Stimulated activated CD4-positive, alpha-beta T cell treated with anti-CD3 and anti-CD28 coated beads, Interleukin-4, amount 100 ng/mL, for 24 hours (primary cell): ENCODE data around the gene ALKBH7.
"Not testable (repeated sequence)": the region's sequence is repeated elsewhere in the genome, so short reads cannot be mapped to it uniquely, and the experiment has no call there.

Experiments
- DNase-seq: peaks from one replicate; pipeline ENCODE4 v3.0.0-alpha.2; 2020

Gene ALKBH7

GRCh38 chr19:6373096-6373812 lies 660 bp downstream of the ALKBH7 start:
- peak; percentile 99 for DNase-seq

- no peak for DNase-seq
These were observed 1.2 kb downstream of the ALKBH7 start for GRCh38 chr19:6373813-6374108.

- DNase-seq: no peak
These were observed 1.6 kb downstream of the ALKBH7 start for GRCh38 chr19:6374161-6374709.

GRCh38 chr19:6374711-6375410 lies 2.3 kb downstream of the ALKBH7 start:
- no peak for DNase-seq

- no peak for DNase-seq
These were observed 2.9 kb downstream of the ALKBH7 start, which contains the start of gene PSPN for GRCh38 chr19:6375411-6376010. TSS of gene PSPN (minus strand) at chr19:6375933. CDS start at chr19:6375849, 84 bp downstream.

GRCh38 chr19:6376512-6377190 lies 4.1 kb downstream of the ALKBH7 start:
- no peak for DNase-seq

GRCh38 chr19:6378041-6378440 lies 5.4 kb downstream of the ALKBH7 start:
- DNase-seq: no peak

- no peak for DNase-seq
These were observed 5.9 kb downstream of the ALKBH7 start for GRCh38 chr19:6378486-6378885.

- DNase-seq: no peak
These were observed 7.2 kb downstream of the ALKBH7 start for GRCh38 chr19:6379744-6380143.

GRCh38 chr19:6381030-6381750 lies 8.6 kb downstream of the ALKBH7 start:
- no peak for DNase-seq

GRCh38 chr19:6383188-6383587 lies 10.6 kb downstream of the ALKBH7 start:
- no peak for DNase-seq

GRCh38 chr19:6384381-6384780 lies 11.8 kb downstream of the ALKBH7 start:
- DNase-seq: no peak

- no peak for DNase-seq
These were observed 14.8 kb downstream of the ALKBH7 start for GRCh38 chr19:6387372-6387771.

- no peak for DNase-seq
These were observed 19.9 kb downstream of the ALKBH7 start for GRCh38 chr19:6392221-6393073.

GRCh38 chr19:6393074-6393982 lies 20.7 kb downstream of the ALKBH7 start, which contains the start of gene GTF2F1:
TSS of gene GTF2F1 (minus strand) at chr19:6393164. CDS start at chr19:6392995, 169 bp downstream.
- DNase-seq: peak; percentile 95

GRCh38 chr19:6393983-6394412 lies 21.4 kb downstream of the ALKBH7 start:
- DNase-seq: peak; percentile 80

- DNase-seq: no peak
These were observed 22.2 kb downstream of the ALKBH7 start for GRCh38 chr19:6394831-6395230.

- no peak for DNase-seq
These were observed 23.7 kb downstream of the ALKBH7 start for GRCh38 chr19:6396305-6396704.

- not testable (repeated sequence) for DNase-seq
These were observed 27.7 kb downstream of the ALKBH7 start for GRCh38 chr19:6400062-6400944.
